Astrocyte (in vitro differentiated cells and primary cell): ENCODE data around the gene CD68. TPM values are rescaled to one million over a fixed set of nuclear protein-coding genes. Genes with fewer than 3 reads are reported as not detected.
"Not testable (repeated sequence)": the region's sequence is repeated elsewhere in the genome, so short reads cannot be mapped to it uniquely, and the experiment has no call there.

Experiments used
- DNase-seq: peaks from one replicate; pipeline ENCODE4 v3.0.0-alpha.2; 2010; ENCODE audit warnings: low read depth
- FAIRE-seq: peaks from 2 replicates; lab custom pipeline; 2011; peaks lifted over from hg19 to GRCh38; lab: Jason Lieb, UNC
- H2AFZ ChIP-seq: 2 replicates; pipeline ENCODE4 v1.6.0; 2012; ENCODE audit warnings: low read depth, low read length, inconsistent platforms
- H3K27ac ChIP-seq: 2 replicates; pipeline ENCODE4 v1.5.1; 2011; ENCODE audit warnings: low read depth, low read length, inconsistent platforms
- H3K27me3 ChIP-seq: 2 replicates; pipeline ENCODE4 v1.6.0; 2011; ENCODE audit warnings: low read length, inconsistent platforms; ENCODE audit not compliant: insufficient read depth
- H3K36me3 ChIP-seq: 2 replicates; pipeline ENCODE4 v1.5.1; 2011; ENCODE audit warnings: low read length, inconsistent platforms; ENCODE audit not compliant: insufficient read depth
- H3K4me1 ChIP-seq: 2 replicates; pipeline ENCODE4 v1.5.1; 2011; ENCODE audit warnings: low read length, inconsistent platforms; ENCODE audit not compliant: insufficient read depth
- H3K4me2 ChIP-seq: 2 replicates; pipeline ENCODE4 v1.6.0; 2012; ENCODE audit warnings: low read length, inconsistent platforms
- H3K4me3 ChIP-seq: 2 replicates; pipeline ENCODE4 v1.5.1; 2011; ENCODE audit warnings: low read depth, mild to moderate bottlenecking, low read length, inconsistent platforms; ENCODE audit not compliant: insufficient read depth
- H3K79me2 ChIP-seq: 2 replicates; pipeline ENCODE4 v1.6.0; 2012; ENCODE audit warnings: mild to moderate bottlenecking, low read length, inconsistent platforms; ENCODE audit not compliant: insufficient read depth
- H3K9ac ChIP-seq: 2 replicates; pipeline ENCODE4 v1.6.0; 2012; ENCODE audit warnings: mild to moderate bottlenecking, low read length, inconsistent platforms
- H3K9me3 ChIP-seq: 2 replicates; pipeline ENCODE4 v1.5.1; 2012; ENCODE audit warnings: low read depth, mild to moderate bottlenecking, low read length, inconsistent platforms; ENCODE audit not compliant: insufficient read depth
- H4K20me1 ChIP-seq: 2 replicates; pipeline ENCODE4 v1.6.0; 2012; ENCODE audit warnings: low read length, inconsistent platforms; ENCODE audit not compliant: insufficient read depth
- H3K27ac Mint-ChIP-seq: one replicate; pipeline ENCODE4 v1.8.0; 2021; ENCODE audit warnings: mild to moderate bottlenecking, mixed read lengths; ENCODE audit not compliant: unreplicated experiment
- H3K27me3 Mint-ChIP-seq: one replicate; pipeline ENCODE4 v1.8.0; 2021; ENCODE audit warnings: low read depth, mixed read lengths; ENCODE audit not compliant: unreplicated experiment
- H3K36me3 Mint-ChIP-seq: one replicate; pipeline ENCODE4 v1.8.0; 2021; ENCODE audit warnings: low read depth, mixed read lengths; ENCODE audit not compliant: unreplicated experiment
- H3K4me1 Mint-ChIP-seq: one replicate; pipeline ENCODE4 v1.8.0; 2021; ENCODE audit warnings: low read depth, mixed read lengths; ENCODE audit not compliant: unreplicated experiment
- H3K4me3 Mint-ChIP-seq: one replicate; pipeline ENCODE4 v1.8.0; 2021; ENCODE audit warnings: mild to moderate bottlenecking, moderate library complexity, mixed read lengths; ENCODE audit not compliant: unreplicated experiment
- H3K9me3 Mint-ChIP-seq: one replicate; pipeline ENCODE4 v1.8.0; 2021; ENCODE audit warnings: mild to moderate bottlenecking, mixed read lengths; ENCODE audit not compliant: unreplicated experiment
- CTCF ChIP-seq: IDR thresholded peaks from 2 replicates; pipeline ENCODE4 v1.5.1; 2011; ENCODE audit warnings: low read depth, mild to moderate bottlenecking, inconsistent platforms, low read length, moderate library complexity; ENCODE audit not compliant: insufficient read depth
- EZH2 ChIP-seq: IDR thresholded peaks from 2 replicates; pipeline ENCODE4 v1.6.1; 2012; ENCODE audit warnings: mild to moderate bottlenecking, low read length, inconsistent platforms; ENCODE audit not compliant: insufficient read depth
- total RNA-seq: library from RNA; stranded (reverse); gene quantifications from 2 replicates; pipeline ENCODE4 v1.2.1, GENCODE V29; 2021

Gene CD68
- total RNA-seq, 1 donor from 2014 or later, result 4.4 TPM

GRCh38 chr17:7592422-7593021 lies 13.1 kb downstream of the CD68 start:
- H3K4me1 Mint-ChIP-seq, result peaks cover 27% of the 10 kb centered on the region
- peaks cover 30% of the 10 kb centered on the region for H3K36me3 Mint-ChIP-seq
- no peak overlapping the region for H3K4me3 ChIP-seq
- peak overlapping the region; percentile 54 for H3K4me3 Mint-ChIP-seq
- H3K27ac ChIP-seq, result no peak overlapping the region
- peaks cover 20% of the 10 kb centered on the region for H3K79me2 ChIP-seq
- H3K27ac Mint-ChIP-seq, result peak overlapping the region; percentile 20
- H3K9ac ChIP-seq, result no peak overlapping the region
- H2AFZ ChIP-seq, result no peak overlapping the region
- no peak for FAIRE-seq
- no peaks in the 10 kb centered on the region for H3K27me3 ChIP-seq
- H3K27me3 Mint-ChIP-seq, result no peaks in the 10 kb centered on the region
- no peak for TF ChIP-seq EZH2
- no peak for TF ChIP-seq CTCF
- H3K36me3 ChIP-seq, result peaks cover 44% of the 10 kb centered on the region
- peaks cover 38% of the 10 kb centered on the region for H3K4me1 ChIP-seq
- no peak overlapping the region for H3K4me2 ChIP-seq
- peaks cover 44% of the 10 kb centered on the region for H4K20me1 ChIP-seq
- H3K9me3 ChIP-seq, result no peaks in the 10 kb centered on the region
- no peaks in the 10 kb centered on the region for H3K9me3 Mint-ChIP-seq
- no peak for DNase-seq

- Histone ChIP-seq H3K27me3 (no peaks in the 10 kb centered on the region), H3K9me3 (no peaks in the 10 kb centered on the region), H3K4me1 (peaks cover 30% of the 10 kb centered on the region), H3K4me3 (no peak overlapping the region), H4K20me1 (peaks cover 37% of the 10 kb centered on the region), H3K9ac (no peak overlapping the region), H2AFZ (no peak overlapping the region), H3K4me2 (no peak overlapping the region), H3K27ac (no peak overlapping the region), H3K79me2 (peaks cover 19% of the 10 kb centered on the region), H3K36me3 (peaks cover 44% of the 10 kb centered on the region)
- Mint-ChIP-seq H3K4me3 (no peak overlapping the region), H3K27ac (peak overlapping the region; percentile 87), H3K27me3 (no peaks in the 10 kb centered on the region), H3K4me1 (peaks cover 19% of the 10 kb centered on the region), H3K36me3 (peaks cover 30% of the 10 kb centered on the region), H3K9me3 (no peaks in the 10 kb centered on the region)
- no peak for DNase-seq
- TF ChIP-seq CTCF (no peak), EZH2 (no peak)
- FAIRE-seq, result no peak
These were observed 13.9 kb downstream of the CD68 start for GRCh38 chr17:7593296-7593695.

GRCh38 chr17:7597561-7597960 lies 18.1 kb downstream of the CD68 start:
- not testable (repeated sequence) for H3K4me2 ChIP-seq, H3K27me3 Mint-ChIP-seq, H3K4me1 ChIP-seq, H3K9ac ChIP-seq, H2AFZ ChIP-seq, H3K79me2 ChIP-seq, H3K27me3 ChIP-seq, H3K9me3 ChIP-seq, DNase-seq, H3K4me3 Mint-ChIP-seq, H3K4me3 ChIP-seq, H3K27ac ChIP-seq, H3K27ac Mint-ChIP-seq, H3K9me3 Mint-ChIP-seq, H3K4me1 Mint-ChIP-seq
- H3K36me3 Mint-ChIP-seq, result peaks cover 31% of the 10 kb centered on the region
- H3K36me3 ChIP-seq, result peaks cover 56% of the 10 kb centered on the region
- FAIRE-seq, result peak; percentile 37
- peaks cover 28% of the 10 kb centered on the region for H4K20me1 ChIP-seq
